Smooth muscle cell (in vitro differentiated cells): ENCODE measurements around the gene G3BP2. TPM values are rescaled to one million over a fixed set of nuclear protein-coding genes. Genes with fewer than 3 reads are reported as not detected.
A peak's percentile ranks its signal among the peaks of the same experiment; 100 is the strongest.

Source experiments
- DNase-seq: peaks from one replicate; lab custom pipeline; 2025; ENCODE audit not compliant: unreplicated experiment; lab: John Stamatoyannopoulos, UW
- H2AFZ ChIP-seq: fragments of 200-600 bp; sonication (generic); 2 replicates; pipeline ENCODE4 v1.6.0; 2016; ENCODE audit warnings: antibody characterized with exemption, low read depth, mild to moderate bottlenecking
- H3F3A ChIP-seq: fragments of 200-600 bp; sonication (generic); 2 replicates; pipeline ENCODE4 v1.6.0; 2017; ENCODE audit warnings: antibody characterized with exemption, low read depth
- H3K27ac ChIP-seq: fragments of 200-600 bp; sonication (generic); 2 replicates; pipeline ENCODE4 v1.5.1; 2016; ENCODE audit warnings: low read depth, mild to moderate bottlenecking
- H3K27me3 ChIP-seq: fragments of 200-600 bp; sonication (generic); 2 replicates; pipeline ENCODE4 v1.6.1; 2016; ENCODE audit warnings: low read depth, mild to moderate bottlenecking
- H3K36me3 ChIP-seq: fragments of 200-600 bp; sonication (generic); 2 replicates; pipeline ENCODE4 v1.5.1; 2016; ENCODE audit warnings: low read depth
- H3K4me1 ChIP-seq: fragments of 200-600 bp; sonication (generic); 2 replicates; pipeline ENCODE4 v1.5.1; 2016; ENCODE audit warnings: low read depth
- H3K4me2 ChIP-seq: fragments of 200-600 bp; sonication (generic); 2 replicates; pipeline ENCODE4 v1.6.0; 2016; ENCODE audit warnings: mild to moderate bottlenecking
- H3K4me3 ChIP-seq: fragments of 200-600 bp; sonication (generic); 2 replicates; pipeline ENCODE4 v1.5.1; 2016; ENCODE audit warnings: mild to moderate bottlenecking
- H3K79me2 ChIP-seq: fragments of 200-600 bp; sonication (generic); 2 replicates; pipeline ENCODE4 v1.6.0; 2016; ENCODE audit warnings: low read depth, mild to moderate bottlenecking
- H3K9ac ChIP-seq: fragments of 200-600 bp; sonication (generic); 2 replicates; pipeline ENCODE4 v1.6.0; 2016; ENCODE audit warnings: low read depth
- H3K9me3 ChIP-seq: fragments of 200-600 bp; sonication (generic); replicated peaks from 2 replicates; pipeline ENCODE4 v1.5.1; 2016; ENCODE audit warnings: low read depth
- H4K20me1 ChIP-seq: fragments of 200-600 bp; sonication (generic); 2 replicates; pipeline ENCODE4 v1.6.0; 2016; ENCODE audit warnings: low read depth
- CTCF ChIP-seq: fragments of 200-600 bp; sonication (generic); IDR thresholded peaks from 2 replicates; pipeline ENCODE4 v1.5.1; 2017; ENCODE audit warnings: borderline replicate concordance, mild to moderate bottlenecking, antibody characterized with exemption; ENCODE audit not compliant: insufficient read depth, poor library complexity, severe bottlenecking
- WGBS: methylation state at CpG from one replicate; pipeline ENCODE4 v1.1.7; 2016; ENCODE audit warnings: low lambda C conversion rate; 5-methylcytosine and 5-hydroxymethylcytosine counted together
- polyA plus RNA-seq: library from polyadenylated mRNA; unstranded; fragments of >200 nt; fragmentation: Nextera tagmentation; extraction: Ambion mirVana; gene quantifications from 2 replicates; pipeline ENCODE4 v1.2.1, GENCODE V29; 2016
- total RNA-seq: library from RNA; depleted of rRNA; stranded (reverse); fragments of >200 nt; gene quantifications from 2 replicates; pipeline ENCODE4 v1.2.3, GENCODE V29; 2014

Gene G3BP2
- total and polyA plus RNA-seq, 2 experiments from 2014 or later: 84.5 to 149 TPM

GRCh38 chr4:75659512-75660031, 13.6 kb downstream of the G3BP2 start:
- peak overlapping the region; percentile 11 for H3K27ac ChIP-seq

GRCh38 chr4:75658876-75659275, 14.3 kb downstream of the G3BP2 start:
- Histone ChIP-seq H3K9me3 (no peaks in the 10 kb centered on the region), H3F3A (no peaks in the 10 kb centered on the region), H4K20me1 (peaks cover 99% of the 10 kb centered on the region), H3K27ac (peak overlapping the region; percentile 11), H3K4me1 (no peaks in the 10 kb centered on the region), H3K27me3 (no peaks in the 10 kb centered on the region), H3K4me2 (peak overlapping the region; percentile 3), H3K36me3 (peaks cover 30% of the 10 kb centered on the region), H2AFZ (no peak overlapping the region), H3K9ac (no peak overlapping the region), H3K4me3 (no peak overlapping the region), H3K79me2 (peaks cover 62% of the 10 kb centered on the region)
- WGBS: 94% methylated on average over 4 of the region's 4 CpGs
- TF ChIP-seq CTCF: no peak
- DNase-seq: no peak

More at GRCh38 chr4:75659512-75660031, 13.6 kb downstream of the G3BP2 start:
- Histone ChIP-seq H3K4me2 (peak overlapping the region; percentile 3), H3K9ac (no peak overlapping the region), H3K36me3 (peaks cover 28% of the 10 kb centered on the region), H3K9me3 (no peaks in the 10 kb centered on the region), H2AFZ (no peak overlapping the region), H4K20me1 (peaks cover 99% of the 10 kb centered on the region), H3K27me3 (no peaks in the 10 kb centered on the region), H3K4me1 (no peaks in the 10 kb centered on the region), H3K79me2 (peaks cover 69% of the 10 kb centered on the region), H3F3A (no peaks in the 10 kb centered on the region), H3K4me3 (no peak overlapping the region)
- TF ChIP-seq CTCF: no peak
- DNase-seq: no peak
- 61% methylated on average over 1 of the region's 1 CpG for WGBS

GRCh38 chr4:75655562-75655961, 17.6 kb downstream of the G3BP2 start:
- H3K79me2 ChIP-seq: peaks cover 56% of the 10 kb centered on the region
- no peak for TF ChIP-seq CTCF
- 96% methylated on average over 2 of the region's 2 CpGs for WGBS
- no peaks in the 10 kb centered on the region for H3K27me3 ChIP-seq
- no peak overlapping the region for H3K4me2 ChIP-seq
- H3K4me3 ChIP-seq: no peak overlapping the region
- DNase-seq: no peak
- H2AFZ ChIP-seq: no peak overlapping the region
- peaks cover 47% of the 10 kb centered on the region for H3K36me3 ChIP-seq
- no peak overlapping the region for H3K9ac ChIP-seq
- no peaks in the 10 kb centered on the region for H3F3A ChIP-seq
- H4K20me1 ChIP-seq: peaks cover 99% of the 10 kb centered on the region
- H3K9me3 ChIP-seq: no peaks in the 10 kb centered on the region
- no peaks in the 10 kb centered on the region for H3K4me1 ChIP-seq
- H3K27ac ChIP-seq: no peak overlapping the region

- no peak overlapping the region for H3K9ac ChIP-seq
- no peaks in the 10 kb centered on the region for H3K27me3 ChIP-seq
- H3K4me3 ChIP-seq: no peak overlapping the region
- WGBS: 82% methylated on average over 1 of the region's 1 CpG
- H3K9me3 ChIP-seq: no peaks in the 10 kb centered on the region
- H3F3A ChIP-seq: no peaks in the 10 kb centered on the region
- no peak overlapping the region for H3K4me2 ChIP-seq
- H3K36me3 ChIP-seq: peaks cover 47% of the 10 kb centered on the region
- no peaks in the 10 kb centered on the region for H3K4me1 ChIP-seq
- peaks cover 98% of the 10 kb centered on the region for H4K20me1 ChIP-seq
- H3K79me2 ChIP-seq: peaks cover 53% of the 10 kb centered on the region
- no peak for DNase-seq
- no peak overlapping the region for H3K27ac ChIP-seq
- H2AFZ ChIP-seq: no peak overlapping the region
- TF ChIP-seq CTCF: no peak
Measured at GRCh38 chr4:75654905-75655304, 18.3 kb downstream of the G3BP2 start.
